Neuronal stem cell (in vitro differentiated cells): Measurements from ENCODE around the gene CPEB1.

Source experiments
- DNase-seq: peaks from one replicate; pipeline ENCODE4 v3.0.0-alpha.2; 2013; ENCODE audit warnings: low spot score
- H2AFZ ChIP-seq: one replicate; pipeline ENCODE4 v1.6.1; 2013; ENCODE audit warnings: mild to moderate bottlenecking, low read length, inconsistent platforms
- H2AK5ac ChIP-seq: 2 replicates; pipeline ENCODE4 v1.6.1; 2013; ENCODE audit warnings: low read depth, mild to moderate bottlenecking, inconsistent platforms, low read length, moderate library complexity, mixed read lengths
- H2BK120ac ChIP-seq: 2 replicates; pipeline ENCODE4 v1.6.1; 2013; ENCODE audit warnings: low read depth, mild to moderate bottlenecking, inconsistent platforms, low read length, moderate library complexity, mixed read lengths
- H2BK12ac ChIP-seq: one replicate; pipeline ENCODE4 v1.6.1; 2013; ENCODE audit warnings: low read length, inconsistent platforms
- H2BK15ac ChIP-seq: 2 replicates; pipeline ENCODE4 v1.6.1; 2013; ENCODE audit warnings: mild to moderate bottlenecking, low read length, inconsistent platforms, mixed read lengths
- H2BK5ac ChIP-seq: one replicate; pipeline ENCODE4 v1.6.1; 2013; ENCODE audit warnings: inconsistent platforms, mild to moderate bottlenecking, low read length, moderate library complexity
- H3K14ac ChIP-seq: one replicate; pipeline ENCODE4 v1.6.1; 2013; ENCODE audit warnings: low read length, inconsistent platforms
- H3K18ac ChIP-seq: 2 replicates; pipeline ENCODE4 v1.6.1; 2013; ENCODE audit warnings: low read length, inconsistent platforms
- H3K23ac ChIP-seq: 2 replicates; pipeline ENCODE4 v1.6.1; 2013; ENCODE audit warnings: low read depth, mild to moderate bottlenecking, mixed read lengths, low read length, inconsistent platforms; ENCODE audit not compliant: poor library complexity
- H3K27ac ChIP-seq: replicated peaks from 3 replicates; pipeline ENCODE4 v1.5.1; 2013; ENCODE audit warnings: low read length, inconsistent platforms
- H3K27me3 ChIP-seq, 3 experiments: 2 replicates each; pipeline ENCODE4 v1.6.1; 2013; ENCODE audit warnings: low read length in 3 of 3, mild to moderate bottlenecking in 2 of 3, inconsistent platforms in 1 of 3, low read depth in 1 of 3, mixed read lengths in 1 of 3, moderate library complexity in 1 of 3; ENCODE audit not compliant: control insufficient read depth in 3 of 3, insufficient read depth in 3 of 3
- H3K36me3 ChIP-seq, 2 donors: replicated peaks in 1 of 2; 2 replicates each; pipeline ENCODE4 v1.6.1; 2013; ENCODE audit warnings: low read length in 2 of 2; ENCODE audit not compliant: control insufficient read depth in 2 of 2, insufficient read depth in 2 of 2
- H3K4ac ChIP-seq: 2 replicates; pipeline ENCODE4 v1.6.1; 2013; ENCODE audit warnings: inconsistent platforms, mild to moderate bottlenecking, low read length, moderate library complexity
- H3K4me1 ChIP-seq, 2 donors: 1 replicate in 1 of 2; 2 replicates in 1 of 2; pipeline ENCODE4 v1.6.1; 2013; ENCODE audit warnings: low read length in 2 of 2, low read depth in 1 of 2; ENCODE audit not compliant: control insufficient read depth in 2 of 2, insufficient read depth in 1 of 2
- H3K4me2 ChIP-seq: one replicate; pipeline ENCODE4 v1.6.1; 2013; ENCODE audit warnings: mild to moderate bottlenecking, low read length, inconsistent platforms; ENCODE audit not compliant: insufficient read depth, poor library complexity, severe bottlenecking
- H3K4me3 ChIP-seq, 2 donors: 2 replicates each; pipeline ENCODE4 v1.5.1; 2013; ENCODE audit warnings: low read length in 2 of 2, mild to moderate bottlenecking in 2 of 2, inconsistent platforms in 1 of 2, moderate library complexity in 1 of 2
- H3K79me1 ChIP-seq: one replicate; pipeline ENCODE4 v1.6.1; 2013; ENCODE audit warnings: low read depth, mild to moderate bottlenecking, inconsistent platforms, low read length, moderate library complexity
- H3K9ac ChIP-seq: one replicate; pipeline ENCODE4 v1.6.1; 2013; ENCODE audit warnings: mild to moderate bottlenecking, low read depth, low read length, inconsistent platforms; ENCODE audit not compliant: poor library complexity
- H3K9me3 ChIP-seq, 2 donors: replicated peaks in 1 of 2; 2 replicates each; pipeline versions ENCODE3 to v1.6.1; 2013; ENCODE audit warnings: low read length in 2 of 2, mild to moderate bottlenecking in 2 of 2, inconsistent platforms in 1 of 2, low read depth in 1 of 2, mixed read lengths in 1 of 2, moderate library complexity in 1 of 2; ENCODE audit not compliant: control insufficient read depth in 2 of 2, insufficient read depth in 1 of 2
- H4K8ac ChIP-seq: one replicate; pipeline ENCODE4 v1.6.1; 2013; ENCODE audit warnings: low read depth, mild to moderate bottlenecking, inconsistent platforms, low read length, moderate library complexity
- H4K91ac ChIP-seq: one replicate; pipeline ENCODE4 v1.6.1; 2013; ENCODE audit warnings: low read length, low read depth, mild to moderate bottlenecking, inconsistent platforms; ENCODE audit not compliant: poor library complexity
- WGBS, 2 donors: extraction: QIAGEN DNeasy Blood & Tissue Kit; methylation state at CpG; one replicate each; pipeline ENCODE4 v1.1.7; 2013; ENCODE audit warnings: missing lambda C conversion rate in 2 of 2, mixed read lengths in 1 of 2; ENCODE audit not compliant: insufficient read length in 2 of 2, insufficient replicate concordance in 1 of 2; ENCODE audit errors: extremely low coverage in 2 of 2; 5-methylcytosine and 5-hydroxymethylcytosine counted together

The CPEB1 gene

GRCh38 chr15:82569834-82570233, 77.3 kb downstream of the CPEB1 start:
- Histone ChIP-seq H3K23ac (no peak overlapping the region), H4K8ac (no peak overlapping the region), H2BK12ac (no peak overlapping the region), H3K4me1 (peaks cover 16% of the 10 kb centered on the region in 2 donors), H3K36me3 (no peaks in the 10 kb centered on the region), H2AK5ac (no peak overlapping the region), H3K9ac (no peak overlapping the region), H3K27ac (no peak overlapping the region), H2AFZ (no peak overlapping the region), H3K4me2 (no peak overlapping the region), H3K14ac (no peak overlapping the region), H3K27me3 (peaks cover 0 to 72% (median 0%) of the 10 kb centered on the region in 3 experiments), H2BK120ac (no peak overlapping the region), H3K4me3 (no peak overlapping the region), H4K91ac (no peak overlapping the region), H3K18ac (no peak overlapping the region), H2BK15ac (no peak overlapping the region), H3K4ac (no peak overlapping the region), H3K79me1 (no peaks in the 10 kb centered on the region), H3K9me3 (no peaks in the 10 kb centered on the region), H2BK5ac (no peak overlapping the region)
- no peak for DNase-seq
- no CpG with 5 or more reads among the region's 4 CpGs for WGBS, 2 donors

DNA sequence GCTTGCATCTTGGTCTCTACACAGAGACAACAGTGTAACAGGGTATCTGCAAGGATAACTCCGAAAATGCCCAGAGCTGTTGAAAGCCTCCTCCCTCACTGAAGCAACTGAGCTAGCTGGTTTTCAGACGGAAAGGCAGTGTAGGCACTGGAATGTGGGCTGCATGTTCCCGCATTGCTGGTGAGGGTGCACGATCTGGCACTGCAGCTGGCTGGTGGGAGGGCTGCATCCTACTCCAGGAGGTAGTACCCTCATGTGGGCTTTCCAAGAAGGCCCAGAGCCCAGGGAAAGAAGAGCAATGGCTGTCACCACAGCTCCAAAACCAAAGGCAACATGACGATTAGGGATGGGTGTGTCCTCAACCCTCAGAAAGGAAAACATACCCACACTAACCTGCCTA, 78.2 kb downstream of the CPEB1 start:
- Histone ChIP-seq H3K4me3 (no peak overlapping the region), H4K91ac (no peak overlapping the region), H2BK12ac (no peak overlapping the region), H3K79me1 (no peaks in the 10 kb centered on the region), H3K36me3 (no peaks in the 10 kb centered on the region), H3K4ac (no peak overlapping the region), H2BK5ac (no peak overlapping the region), H3K27ac (no peak overlapping the region), H2BK15ac (no peak overlapping the region), H3K27me3 (peaks cover 0 to 71% (median 0%) of the 10 kb centered on the region in 3 experiments), H2AFZ (no peak overlapping the region), H3K9me3 (no peaks in the 10 kb centered on the region), H2BK120ac (no peak overlapping the region), H4K8ac (no peak overlapping the region), H3K18ac (no peak overlapping the region), H2AK5ac (no peak overlapping the region), H3K23ac (no peak overlapping the region), H3K9ac (no peak overlapping the region), H3K14ac (no peak overlapping the region), H3K4me2 (no peak overlapping the region), H3K4me1 (peaks cover 16% of the 10 kb centered on the region in 2 donors)
- no CpG with 5 or more reads among the region's 5 CpGs for WGBS, 2 donors
- DNase-seq: no peak

- no peak overlapping the region for H3K9ac ChIP-seq
- no peak overlapping the region for H3K14ac ChIP-seq
- no peak overlapping the region for H4K91ac ChIP-seq
- no peaks in the 10 kb centered on the region for H3K36me3 ChIP-seq
- no peaks in the 10 kb centered on the region for H3K79me1 ChIP-seq
- H2BK120ac ChIP-seq: no peak overlapping the region
- no peak overlapping the region for H2AFZ ChIP-seq
- no peak overlapping the region for H2BK15ac ChIP-seq
- H3K9me3 ChIP-seq: no peaks in the 10 kb centered on the region
- WGBS, 2 donors: no CpG with 5 or more reads among the region's 2 CpGs
- H3K4me2 ChIP-seq: no peak overlapping the region
- no peak overlapping the region for H3K23ac ChIP-seq
- no peak overlapping the region for H2BK12ac ChIP-seq
- no peak overlapping the region for H3K4ac ChIP-seq
- H4K8ac ChIP-seq: no peak overlapping the region
- DNase-seq: no peak
- H3K27ac ChIP-seq: no peak overlapping the region
- H2BK5ac ChIP-seq: no peak overlapping the region
- no peak overlapping the region for H3K18ac ChIP-seq
- H3K4me1 ChIP-seq: peaks cover 16% of the 10 kb centered on the region in 2 donors
- H3K4me3 ChIP-seq: no peak overlapping the region
- no peak overlapping the region for H2AK5ac ChIP-seq
- H3K27me3 ChIP-seq: peaks cover 0 to 60% (median 0%) of the 10 kb centered on the region in 3 experiments
These were observed 79.5 kb downstream of the CPEB1 start for GRCh38 chr15:82567661-82568060.

DNA sequence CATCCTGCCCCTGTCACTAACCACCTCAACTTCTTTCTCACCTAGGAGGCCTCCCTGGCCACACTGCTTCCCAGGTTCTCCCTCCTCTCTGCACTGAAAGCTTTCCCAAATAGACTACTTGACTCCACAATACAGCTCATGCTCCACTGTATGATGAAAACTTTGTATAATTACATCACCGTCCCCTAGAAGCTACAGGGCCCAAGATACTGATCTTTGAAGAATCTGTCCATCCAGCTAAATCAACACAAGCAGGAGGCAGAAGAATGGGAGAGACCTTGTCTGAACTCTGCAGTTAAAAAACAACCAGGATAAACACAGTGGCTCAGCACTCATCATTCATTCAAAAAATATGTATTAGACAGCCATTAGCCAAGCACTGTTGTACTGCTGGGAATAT, 80.5 kb downstream of the CPEB1 start:
- Histone ChIP-seq H3K27ac (no peak overlapping the region), H4K91ac (no peak overlapping the region), H3K9me3 (no peaks in the 10 kb centered on the region), H3K36me3 (no peaks in the 10 kb centered on the region), H3K4me1 (peaks cover 11 to 13% of the 10 kb centered on the region in 2 donors), H3K14ac (no peak overlapping the region), H2BK120ac (no peak overlapping the region), H3K23ac (no peak overlapping the region), H2BK15ac (no peak overlapping the region), H2BK5ac (no peak overlapping the region), H2AFZ (no peak overlapping the region), H3K79me1 (no peaks in the 10 kb centered on the region), H3K9ac (no peak overlapping the region), H2BK12ac (no peak overlapping the region), H3K18ac (no peak overlapping the region), H2AK5ac (no peak overlapping the region), H4K8ac (no peak overlapping the region), H3K4me2 (no peak overlapping the region), H3K27me3 (peaks cover 0 to 56% (median 0%) of the 10 kb centered on the region in 3 experiments), H3K4ac (no peak overlapping the region), H3K4me3 (no peak overlapping the region)
- no peak for DNase-seq
- WGBS, 2 donors: no CpG with 5 or more reads among the region's 1 CpG
